HEK293 (cell line): ENCODE results near the gene SP7.

Experiments used
- CTCF ChIA-PET: fragments of 350-600 bp; formaldehyde crosslinking; extraction: SDS; loops from one replicate; lab custom pipeline; 2021; ENCODE audit warnings: antibody characterized with exemption; lab: Yijun Ruan, JAX
- POLR2A ChIA-PET: fragments of 300-600 bp; formaldehyde crosslinking; extraction: SDS; loops from one replicate; lab custom pipeline; 2020; ENCODE audit warnings: antibody characterized with exemption, inconsistent platforms; lab: Yijun Ruan, JAX
- H3K27ac ChIP-seq: fragments of 200-500 bp; sonication (Bioruptor generic); 2 replicates; pipeline ENCODE4 v1.5.1; 2014; ENCODE audit warnings: low read depth, low read length, control low read depth, inconsistent platforms; ENCODE audit errors: extremely low read depth
- H3K36me3 ChIP-seq, 2 experiments: fragments of 200-500 bp in 1 of 2; sonication (Bioruptor generic) in 1 of 2; 1 replicate in 1 of 2; 2 replicates in 1 of 2; pipeline ENCODE4 v1.5.1; 2014 to 2017; ENCODE audit warnings: inconsistent platforms in 2 of 2, low read length in 2 of 2; ENCODE audit not compliant: control insufficient read depth in 2 of 2, insufficient read depth in 1 of 2
- H3K4me1 ChIP-seq: fragments of 200-500 bp; sonication (Bioruptor generic); 2 replicates; pipeline ENCODE4 v1.5.1; 2014; ENCODE audit warnings: mild to moderate bottlenecking, low read length, inconsistent platforms; ENCODE audit not compliant: control insufficient read depth, insufficient read depth
- H3K4me3 ChIP-seq: 2 replicates; pipeline ENCODE4 v1.5.1; 2011; ENCODE audit warnings: low read depth, mild to moderate bottlenecking, control low read depth, low read length, moderate library complexity
- H3K9me3 ChIP-seq: fragments of 200-500 bp; sonication (Bioruptor generic); 2 replicates; pipeline ENCODE4 v1.5.1; 2014; ENCODE audit warnings: low read depth, low read length, inconsistent platforms; ENCODE audit not compliant: control insufficient read depth, insufficient read depth
- EGR2 ChIP-seq: fragments of 450-650 bp; formaldehyde crosslinking; IDR thresholded peaks from 2 replicates; pipeline ENCODE4 v1.5.1; 2016; ENCODE audit warnings: low read depth, missing biosample characterization, missing genetic modification characterization
- GLI4 ChIP-seq: fragments of 450-650 bp; formaldehyde crosslinking; IDR thresholded peaks from 2 replicates; pipeline ENCODE4 v1.5.1; 2016; ENCODE audit warnings: missing biosample characterization, missing genetic modification characterization
- GLIS1 ChIP-seq: fragments of 450-650 bp; formaldehyde crosslinking; IDR thresholded peaks from 2 replicates; pipeline ENCODE4 v1.5.1; 2016; ENCODE audit warnings: missing biosample characterization, missing genetic modification characterization
- KLF1 ChIP-seq: fragments of 450-650 bp; formaldehyde crosslinking; IDR thresholded peaks from 2 replicates; pipeline ENCODE4 v1.5.1; 2016; ENCODE audit warnings: missing biosample characterization, missing genetic modification characterization
- KLF8 ChIP-seq: fragments of 450-650 bp; formaldehyde crosslinking; IDR thresholded peaks from 2 replicates; pipeline ENCODE4 v1.5.1; 2016; ENCODE audit warnings: missing biosample characterization, missing genetic modification characterization
- SP2 ChIP-seq: fragments of 450-650 bp; formaldehyde crosslinking; IDR thresholded peaks from 2 replicates; pipeline ENCODE4 v1.5.1; 2016; ENCODE audit warnings: missing biosample characterization, missing genetic modification characterization
- ZFHX2 ChIP-seq: fragments of 450-650 bp; formaldehyde crosslinking; conservative IDR thresholded peaks from 2 replicates; pipeline ENCODE4 v1.5.1; 2016; ENCODE audit warnings: missing biosample characterization, missing genetic modification characterization
- ZNF148 ChIP-seq: fragments of 450-650 bp; formaldehyde crosslinking; IDR thresholded peaks from 2 replicates; pipeline ENCODE4 v1.5.0; 2017; ENCODE audit warnings: missing biosample characterization, missing genetic modification characterization, borderline replicate concordance
- ZNF157 ChIP-seq: fragments of 450-650 bp; formaldehyde crosslinking; IDR thresholded peaks from 2 replicates; pipeline ENCODE4 v1.5.1; 2016; ENCODE audit warnings: missing biosample characterization, missing genetic modification characterization
- ZNF280D ChIP-seq: fragments of 450-650 bp; formaldehyde crosslinking; IDR thresholded peaks from 2 replicates; pipeline ENCODE4 v1.5.1; 2016; ENCODE audit warnings: missing biosample characterization, missing genetic modification characterization
- ZNF335 ChIP-seq: fragments of 450-650 bp; formaldehyde crosslinking; conservative IDR thresholded peaks from 2 replicates; pipeline ENCODE4 v1.5.1; 2016; ENCODE audit warnings: missing biosample characterization, missing genetic modification characterization
- ZNF391 ChIP-seq: fragments of 450-650 bp; formaldehyde crosslinking; IDR thresholded peaks from 2 replicates; pipeline ENCODE4 v1.5.1; 2016; ENCODE audit warnings: low read depth, missing biosample characterization, missing genetic modification characterization, borderline replicate concordance
- ZNF48 ChIP-seq: fragments of 450-650 bp; formaldehyde crosslinking; IDR thresholded peaks from 2 replicates; pipeline ENCODE4 v1.5.1; 2016; ENCODE audit warnings: missing biosample characterization, missing genetic modification characterization
- ZNF488 ChIP-seq: fragments of 450-650 bp; formaldehyde crosslinking; IDR thresholded peaks from 2 replicates; pipeline ENCODE4 v1.5.1; 2016; ENCODE audit warnings: missing biosample characterization, missing genetic modification characterization
- ZNF521 ChIP-seq: fragments of 450-650 bp; formaldehyde crosslinking; IDR thresholded peaks from 2 replicates; pipeline ENCODE4 v1.5.1; 2017; ENCODE audit warnings: missing biosample characterization, mild to moderate bottlenecking, missing genetic modification characterization
- ZNF530 ChIP-seq: fragments of 450-650 bp; formaldehyde crosslinking; IDR thresholded peaks from 2 replicates; pipeline ENCODE4 v1.5.1; 2016; ENCODE audit warnings: low read depth, missing biosample characterization, missing genetic modification characterization
- ZNF626 ChIP-seq: fragments of 450-650 bp; sonication (Bioruptor Pico); formaldehyde crosslinking; IDR thresholded peaks from 2 replicates; pipeline ENCODE4 v1.5.1; 2018; ENCODE audit warnings: missing biosample characterization, missing genetic modification characterization, inconsistent platforms
- ZSCAN23 ChIP-seq: fragments of 450-650 bp; formaldehyde crosslinking; IDR thresholded peaks from 2 replicates; pipeline ENCODE4 v1.5.1; 2016; ENCODE audit warnings: missing biosample characterization, missing genetic modification characterization

The SP7 gene

GRCh38 chr12:53340398-53340797 is 4.2 kb upstream of the SP7 start (continued):
- TF ChIP-seq ZNF157 (tag by site-specific recombination) (no peak), ZNF488 (tag by site-specific recombination) (no peak), EGR2 (tag by site-specific recombination) (no peak), ZNF280D (no peak), ZNF530 (tag by site-specific recombination) (no peak), ZNF626 (tag by site-specific recombination) (no peak), KLF8 (tag by site-specific recombination) (no peak)

- H3K4me1 ChIP-seq, result no peaks in the 10 kb centered on the region
These were observed 2.8 kb upstream of the SP7 start for GRCh38 chr12:53338916-53339315.

GRCh38 chr12:53338017-53338416 is 1.9 kb upstream of the SP7 start:
- ChIA-PET CTCF (no interaction called here), POLR2A (no interaction called here)
- Histone ChIP-seq H3K36me3 (no peaks in the 10 kb centered on the region), H3K4me3 (no peak overlapping the region), H3K9me3 (no peaks in the 10 kb centered on the region), H3K4me1 (no peaks in the 10 kb centered on the region), H3K27ac (no peak overlapping the region)
- TF ChIP-seq ZNF48 (tag by site-specific recombination) (no peak), ZNF148 (tag by site-specific recombination) (no peak), ZSCAN23 (tag by site-specific recombination) (no peak), EGR2 (tag by site-specific recombination) (peak; percentile 88), GLI4 (tag by site-specific recombination) (no peak), ZNF521 (no peak), ZFHX2 (tag by site-specific recombination) (peak; percentile 70)

More at GRCh38 chr12:53338916-53339315, 2.8 kb upstream of the SP7 start:
- Histone ChIP-seq H3K27ac (no peak overlapping the region), H3K4me3 (no peak overlapping the region), H3K36me3 (no peaks in the 10 kb centered on the region), H3K9me3 (no peaks in the 10 kb centered on the region)
- CTCF ChIA-PET, result interaction anchor here (0.8 kb wide), 1 partner anchor 8 kb away, joined by 3 read pairs; no protein-coding TSS in a partner anchor
- POLR2A ChIA-PET, result no interaction called here
- TF ChIP-seq GLIS1 (tag by site-specific recombination) (peak; percentile 26; the same call in 1 of the 2 replicates), ZNF335 (tag by site-specific recombination) (no peak), SP2 (tag by site-specific recombination) (peak; percentile 11; the same call in 1 of the 2 replicates), ZNF391 (tag by site-specific recombination) (no peak), KLF1 (tag by site-specific recombination) (0 out of 2 replicates have a peak, but pooled peaks have one; percentile 41)
